ENCODE data around the gene DIAPH2. TPM values are rescaled to one million over a fixed set of nuclear protein-coding genes. Genes with fewer than 3 reads are reported as not detected.

Gene DIAPH2
- polyA plus RNA-seq, 1 experiment: 10.6 TPM

DNA sequence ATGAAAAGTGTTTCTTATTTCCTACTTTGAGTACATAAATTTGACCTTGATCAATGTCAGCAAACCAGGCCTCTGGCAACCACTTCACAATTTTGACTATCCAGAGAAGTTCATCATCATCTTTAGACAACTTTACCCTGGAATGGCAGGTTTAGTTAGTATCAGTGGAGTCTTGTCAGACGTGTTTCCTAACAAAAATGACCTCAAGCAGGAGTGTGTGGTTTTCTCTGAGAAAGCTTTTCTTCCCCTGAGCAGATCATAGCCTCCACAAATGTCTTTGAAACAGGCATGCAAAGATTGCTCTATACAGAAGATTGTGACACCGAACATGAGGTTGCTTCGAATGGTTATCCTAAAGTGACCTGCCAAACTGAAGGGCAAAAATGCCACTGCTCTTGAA is 841.3 kb downstream of the DIAPH2 start:
- Histone ChIP-seq H3K27ac (ENCODE audit: low read depth, low read length) (no peak overlapping the region), H3K4me3 (ENCODE audit: low read depth, low read length) (no peak overlapping the region), H3K9me3 (ENCODE audit: control insufficient read depth, insufficient read depth, low read length) (no peaks in the 10 kb centered on the region), H3K27me3 (ENCODE audit: control insufficient read depth, insufficient read depth, low read length) (no peaks in the 10 kb centered on the region)
- TF ChIP-seq, protein P1, sequence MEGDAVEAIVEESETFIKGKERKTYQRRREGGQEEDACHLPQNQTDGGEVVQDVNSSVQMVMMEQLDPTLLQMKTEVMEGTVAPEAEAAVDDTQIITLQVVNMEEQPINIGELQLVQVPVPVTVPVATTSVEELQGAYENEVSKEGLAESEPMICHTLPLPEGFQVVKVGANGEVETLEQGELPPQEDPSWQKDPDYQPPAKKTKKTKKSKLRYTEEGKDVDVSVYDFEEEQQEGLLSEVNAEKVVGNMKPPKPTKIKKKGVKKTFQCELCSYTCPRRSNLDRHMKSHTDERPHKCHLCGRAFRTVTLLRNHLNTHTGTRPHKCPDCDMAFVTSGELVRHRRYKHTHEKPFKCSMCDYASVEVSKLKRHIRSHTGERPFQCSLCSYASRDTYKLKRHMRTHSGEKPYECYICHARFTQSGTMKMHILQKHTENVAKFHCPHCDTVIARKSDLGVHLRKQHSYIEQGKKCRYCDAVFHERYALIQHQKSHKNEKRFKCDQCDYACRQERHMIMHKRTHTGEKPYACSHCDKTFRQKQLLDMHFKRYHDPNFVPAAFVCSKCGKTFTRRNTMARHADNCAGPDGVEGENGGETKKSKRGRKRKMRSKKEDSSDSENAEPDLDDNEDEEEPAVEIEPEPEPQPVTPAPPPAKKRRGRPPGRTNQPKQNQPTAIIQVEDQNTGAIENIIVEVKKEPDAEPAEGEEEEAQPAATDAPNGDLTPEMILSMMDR (IDR thresholded peaks at IDR 0.05; ENCODE audit: low read depth, low read length): no peak
- ChIA-PET CTCF (no interaction called here), POLR2A (no interaction called here)
- DNase-seq (ENCODE audit: low read depth, low spot score): no peak

DNA sequence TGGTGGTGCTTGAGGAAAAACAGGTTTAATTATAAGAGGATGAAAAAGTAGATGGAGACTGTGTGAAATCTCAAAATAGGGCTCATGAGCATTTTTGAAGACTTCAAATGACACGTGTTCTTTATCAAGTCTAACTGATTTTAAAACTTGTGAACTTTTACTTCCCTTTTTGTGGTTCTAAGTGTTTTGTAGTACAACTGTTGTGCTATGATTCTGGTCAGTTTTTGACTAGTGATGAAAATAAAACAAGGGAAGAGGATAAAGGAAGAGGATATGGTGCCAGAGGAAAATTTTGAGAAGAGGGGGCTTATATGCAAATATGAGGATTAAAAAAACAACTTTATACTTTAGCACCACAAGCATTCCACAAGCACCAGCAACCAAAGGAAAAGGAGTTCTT is 843.1 kb downstream of the DIAPH2 start:
- ChIA-PET POLR2A (no interaction called here), CTCF (no interaction called here)
- DNase-seq (ENCODE audit: low read depth, low spot score): no peak
- no peak overlapping the region for H3K27ac ChIP-seq (ENCODE audit: low read depth, low read length)
- TF ChIP-seq, protein P1 (IDR thresholded peaks at IDR 0.05; ENCODE audit: low read depth, low read length): no peak
- no peaks in the 10 kb centered on the region for H3K9me3 ChIP-seq (ENCODE audit: control insufficient read depth, insufficient read depth, low read length)
- no peaks in the 10 kb centered on the region for H3K27me3 ChIP-seq (ENCODE audit: control insufficient read depth, insufficient read depth, low read length)
- no peak overlapping the region for H3K4me3 ChIP-seq (ENCODE audit: low read depth, low read length)

DNA sequence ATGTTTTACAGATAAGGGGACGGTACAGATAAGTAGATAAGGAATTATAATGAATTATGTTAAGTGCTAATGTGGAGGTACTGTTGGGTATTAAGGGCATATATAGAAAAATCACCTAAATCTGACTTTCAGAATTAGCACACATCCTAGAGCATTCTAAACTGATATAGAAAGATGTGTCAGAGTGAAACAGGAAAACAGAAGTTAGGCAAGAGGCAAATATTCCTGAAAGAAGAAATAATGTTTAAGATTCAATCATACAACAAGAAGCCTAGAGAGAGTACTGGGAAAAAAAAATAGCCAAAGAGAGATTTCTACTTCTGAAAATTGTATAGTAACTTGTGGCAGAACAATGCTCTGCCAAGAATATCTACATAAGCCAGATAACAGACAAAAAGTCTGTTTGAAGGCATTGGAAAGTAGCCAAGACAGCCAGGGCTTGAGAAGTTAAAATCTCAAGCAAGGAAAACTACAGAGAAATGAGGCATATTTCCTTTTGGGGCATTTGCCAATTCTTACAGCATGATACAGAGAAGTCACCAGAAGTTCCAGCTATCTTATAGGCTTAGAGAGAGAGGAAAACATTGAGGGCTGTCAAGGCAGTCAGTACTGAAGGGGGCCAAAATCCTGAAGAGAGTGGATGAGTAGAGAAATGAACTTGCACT is 845.0 kb downstream of the DIAPH2 start:
- Histone ChIP-seq H3K9me3 (ENCODE audit: control insufficient read depth, insufficient read depth, low read length) (no peaks in the 10 kb centered on the region), H3K4me3 (ENCODE audit: low read depth, low read length) (no peak overlapping the region), H3K27me3 (ENCODE audit: control insufficient read depth, insufficient read depth, low read length) (no peaks in the 10 kb centered on the region), H3K27ac (ENCODE audit: low read depth, low read length) (no peak overlapping the region)
- ChIA-PET POLR2A (no interaction called here), CTCF (no interaction called here)
- TF ChIP-seq, protein P1 (IDR thresholded peaks at IDR 0.05; ENCODE audit: low read depth, low read length): no peak
- no peak for DNase-seq (ENCODE audit: low read depth, low spot score)

DNA sequence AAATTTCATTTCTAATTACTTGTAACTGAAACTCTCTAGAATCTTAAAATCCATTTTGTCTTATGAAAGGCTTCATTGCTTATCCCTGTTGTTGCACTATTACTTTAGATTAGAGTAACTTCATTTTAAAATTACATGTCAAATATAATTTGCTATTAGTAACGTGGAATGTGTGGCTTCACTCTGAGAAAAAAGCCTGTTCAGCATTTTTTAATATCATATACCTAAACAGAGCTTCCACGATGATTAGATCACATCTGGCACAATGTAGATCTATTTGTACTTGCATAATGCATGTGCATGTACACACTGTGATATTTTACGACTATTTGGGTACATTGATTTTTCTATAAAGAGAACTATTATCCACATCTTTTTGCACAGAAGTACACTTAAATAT is 847.2 kb downstream of the DIAPH2 start:
- ChIA-PET CTCF (no interaction called here), POLR2A (no interaction called here)
- Histone ChIP-seq H3K4me3 (ENCODE audit: low read depth, low read length) (no peak overlapping the region), H3K9me3 (ENCODE audit: control insufficient read depth, insufficient read depth, low read length) (no peaks in the 10 kb centered on the region), H3K27ac (ENCODE audit: low read depth, low read length) (no peak overlapping the region), H3K27me3 (ENCODE audit: control insufficient read depth, insufficient read depth, low read length) (no peaks in the 10 kb centered on the region)
- TF ChIP-seq, protein P1 (IDR thresholded peaks at IDR 0.05; ENCODE audit: low read depth, low read length): no peak
- no peak for DNase-seq (ENCODE audit: low read depth, low spot score)

DNA sequence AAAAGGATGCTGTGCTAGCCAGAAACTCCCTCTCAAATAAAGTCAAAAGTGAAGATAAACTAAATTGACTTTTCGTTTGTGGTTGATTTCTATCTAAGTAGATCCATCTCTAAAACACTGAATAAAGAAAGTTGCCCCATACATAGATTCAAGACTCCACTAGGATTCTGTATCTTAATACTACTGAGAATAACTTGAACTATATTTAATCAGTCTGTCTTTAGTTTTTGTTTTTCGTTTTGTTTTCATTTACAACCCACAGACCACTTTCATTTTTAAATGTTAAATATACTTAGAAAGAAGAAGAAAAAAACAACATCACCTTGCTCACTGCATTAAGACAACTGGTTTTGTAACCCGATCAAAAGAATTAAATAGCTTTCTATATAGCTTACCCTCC is 854.1 kb downstream of the DIAPH2 start:
- Histone ChIP-seq H3K9me3 (ENCODE audit: control insufficient read depth, insufficient read depth, low read length) (no peaks in the 10 kb centered on the region), H3K27me3 (ENCODE audit: control insufficient read depth, insufficient read depth, low read length) (no peaks in the 10 kb centered on the region), H3K27ac (ENCODE audit: low read depth, low read length) (no peak overlapping the region), H3K4me3 (ENCODE audit: low read depth, low read length) (no peak overlapping the region)
- TF ChIP-seq, protein P1 (IDR thresholded peaks at IDR 0.05; ENCODE audit: low read depth, low read length): no peak
- ChIA-PET CTCF (no interaction called here), POLR2A (no interaction called here)
- no peak for DNase-seq (ENCODE audit: low read depth, low spot score)
